Activated CD4-positive, alpha-beta T cell treated with anti-CD3 and anti-CD28 coated beads, Interleukin-2, amount 10 ng/mL, durations not matched to agents 24 days and 14 days (primary cell): ENCODE measurements around the gene PSMD2. TPM values are rescaled to one million over a fixed set of nuclear protein-coding genes. Genes with fewer than 3 reads are reported as not detected.
A peak's percentile ranks its signal among the peaks of the same experiment; 100 is the strongest.
"Not testable (repeated sequence)": the region's sequence is repeated elsewhere in the genome, so short reads cannot be mapped to it uniquely, and the experiment has no call there.

Source experiments
- DNase-seq: peaks from one replicate; pipeline ENCODE4 v3.0.0; 2022
- H3K27ac Mint-ChIP-seq: one replicate; pipeline ENCODE4 v1.8.0; 2022; ENCODE audit warnings: mild to moderate bottlenecking, mixed read lengths
- H3K27me3 Mint-ChIP-seq: one replicate; pipeline ENCODE4 v1.8.0; 2022; ENCODE audit warnings: mixed read lengths
- H3K36me3 Mint-ChIP-seq: one replicate; pipeline ENCODE4 v1.8.0; 2022; ENCODE audit warnings: low read depth, mild to moderate bottlenecking, mixed read lengths
- H3K4me1 Mint-ChIP-seq: one replicate; pipeline ENCODE4 v1.8.0; 2021; ENCODE audit warnings: mixed read lengths
- H3K4me3 Mint-ChIP-seq: one replicate; pipeline ENCODE4 v1.8.0; 2022; ENCODE audit warnings: mild to moderate bottlenecking, moderate library complexity, mixed read lengths
- H3K9me3 Mint-ChIP-seq: one replicate; pipeline ENCODE4 v1.8.0; 2021; ENCODE audit warnings: mixed read lengths
- intact Hi-C: fragments of 100-400 bp; cut with micrococcal nuclease; formaldehyde crosslinking; loops from one replicate; pipeline ENCODE4 v1.15.1; 2023
- total RNA-seq: library from RNA; stranded (reverse); gene quantifications from 2 replicates; pipeline ENCODE4 v1.2.3, GENCODE V29; 2022

PSMD2 gene
- total RNA-seq, 1 donor from 2014 or later = 283 TPM

DNA sequence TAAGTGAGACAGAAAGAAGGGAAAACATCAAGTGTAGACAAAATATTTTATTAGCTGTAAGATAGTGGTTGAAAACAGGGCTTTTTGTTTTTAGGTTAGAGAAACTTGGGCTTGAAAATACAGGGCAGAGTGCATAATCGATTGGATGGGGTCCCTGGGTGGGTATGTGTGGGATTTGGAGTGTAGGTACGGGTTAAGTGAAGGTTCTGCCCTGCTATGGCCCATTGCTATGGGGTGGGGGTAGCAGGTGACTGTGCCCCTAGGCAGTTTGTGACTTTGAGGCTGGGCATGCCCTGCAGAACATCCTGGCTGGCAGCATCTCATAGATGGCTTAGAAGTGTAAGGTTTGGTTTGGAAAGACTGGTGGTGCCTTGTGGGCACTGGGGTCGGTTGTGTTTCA, 34.7 kb downstream of the PSMD2 start:
- H3K9me3 Mint-ChIP-seq = no peaks in the 10 kb centered on the region
- DNase-seq = no peak
- peak overlapping the region; percentile 92 for H3K27ac Mint-ChIP-seq
- H3K4me3 Mint-ChIP-seq = peak overlapping the region; percentile 7
- H3K4me1 Mint-ChIP-seq = peaks cover 60% of the 10 kb centered on the region
- intact Hi-C loops = loop anchor here (2.0 kb wide), 1 partner anchor 35 kb away; the partner anchor contains the start of gene PSMD2
- no peaks in the 10 kb centered on the region for H3K27me3 Mint-ChIP-seq
- peaks cover 66% of the 10 kb centered on the region for H3K36me3 Mint-ChIP-seq

DNA sequence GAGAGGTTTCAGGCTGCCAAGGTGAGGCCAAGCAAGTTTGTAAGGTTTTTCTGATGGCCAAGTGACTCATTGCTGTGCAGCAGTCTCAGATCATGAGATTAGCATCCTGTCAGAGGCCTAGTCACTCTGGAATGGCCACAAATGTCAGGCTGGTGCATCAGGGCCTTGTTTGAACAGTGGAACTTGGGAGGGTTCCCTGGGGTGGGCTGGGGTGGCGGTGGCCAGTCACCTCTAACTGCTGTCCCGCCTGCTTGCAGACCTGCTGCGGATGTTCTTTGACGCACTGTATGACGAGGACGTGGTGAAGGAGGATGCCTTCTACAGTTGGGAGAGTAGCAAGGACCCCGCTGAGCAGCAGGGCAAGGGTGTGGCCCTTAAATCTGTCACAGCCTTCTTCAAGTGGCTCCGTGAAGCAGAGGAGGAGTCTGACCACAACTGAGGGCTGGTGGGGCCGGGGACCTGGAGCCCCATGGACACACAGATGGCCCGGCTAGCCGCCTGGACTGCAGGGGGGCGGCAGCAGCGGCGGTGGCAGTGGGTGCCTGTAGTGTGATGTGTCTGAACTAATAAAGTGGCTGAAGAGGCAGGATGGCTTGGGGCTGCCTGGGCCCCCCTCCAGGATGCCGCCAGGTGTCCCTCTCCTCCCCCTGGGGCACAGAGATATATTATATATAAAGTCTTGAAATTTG, 35.6 kb downstream of the PSMD2 start:
- peak overlapping the region; percentile 67 for H3K4me3 Mint-ChIP-seq
- peak overlapping the region; percentile 92 for H3K27ac Mint-ChIP-seq
- H3K4me1 Mint-ChIP-seq = peaks cover 57% of the 10 kb centered on the region
- H3K27me3 Mint-ChIP-seq = no peaks in the 10 kb centered on the region
- DNase-seq = peak; percentile 76
- H3K9me3 Mint-ChIP-seq = no peaks in the 10 kb centered on the region
- intact Hi-C loops = loop anchor here (1.0 to 2.0 kb wide), 2 partner anchors 29 to 36 kb away; partner anchors contain the start of gene PSMD2
- H3K36me3 Mint-ChIP-seq = peaks cover 57% of the 10 kb centered on the region

DNA sequence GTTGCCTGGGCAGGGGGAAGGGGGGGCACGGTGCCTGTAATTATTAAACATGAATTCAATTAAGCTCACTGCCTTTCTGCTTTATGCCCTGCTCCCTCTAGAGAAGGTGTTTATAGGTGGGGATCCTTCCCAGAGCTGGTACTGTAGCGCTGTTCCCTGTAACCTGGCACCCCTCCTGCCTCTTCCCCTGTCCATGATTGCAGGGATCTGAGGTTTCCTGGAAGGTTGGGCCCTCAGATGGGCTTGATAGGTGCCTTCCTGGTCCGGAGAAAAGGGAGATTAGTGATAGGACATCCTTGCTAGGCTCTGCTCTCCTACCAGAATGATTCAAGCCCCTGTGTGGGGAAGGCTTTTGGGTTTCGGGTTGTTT, 36.2 kb downstream of the PSMD2 start:
- H3K4me1 Mint-ChIP-seq = peaks cover 54% of the 10 kb centered on the region
- H3K4me3 Mint-ChIP-seq = peak overlapping the region; percentile 89
- no peaks in the 10 kb centered on the region for H3K9me3 Mint-ChIP-seq
- H3K36me3 Mint-ChIP-seq = peaks cover 53% of the 10 kb centered on the region
- peak overlapping the region; percentile 92 for H3K27ac Mint-ChIP-seq
- H3K27me3 Mint-ChIP-seq = no peaks in the 10 kb centered on the region
- DNase-seq = peak; percentile 62
- intact Hi-C loops = loop anchor here (1.0 to 2.0 kb wide), 2 partner anchors 28 to 36 kb away; partner anchors contain the start of gene PSMD2

DNA sequence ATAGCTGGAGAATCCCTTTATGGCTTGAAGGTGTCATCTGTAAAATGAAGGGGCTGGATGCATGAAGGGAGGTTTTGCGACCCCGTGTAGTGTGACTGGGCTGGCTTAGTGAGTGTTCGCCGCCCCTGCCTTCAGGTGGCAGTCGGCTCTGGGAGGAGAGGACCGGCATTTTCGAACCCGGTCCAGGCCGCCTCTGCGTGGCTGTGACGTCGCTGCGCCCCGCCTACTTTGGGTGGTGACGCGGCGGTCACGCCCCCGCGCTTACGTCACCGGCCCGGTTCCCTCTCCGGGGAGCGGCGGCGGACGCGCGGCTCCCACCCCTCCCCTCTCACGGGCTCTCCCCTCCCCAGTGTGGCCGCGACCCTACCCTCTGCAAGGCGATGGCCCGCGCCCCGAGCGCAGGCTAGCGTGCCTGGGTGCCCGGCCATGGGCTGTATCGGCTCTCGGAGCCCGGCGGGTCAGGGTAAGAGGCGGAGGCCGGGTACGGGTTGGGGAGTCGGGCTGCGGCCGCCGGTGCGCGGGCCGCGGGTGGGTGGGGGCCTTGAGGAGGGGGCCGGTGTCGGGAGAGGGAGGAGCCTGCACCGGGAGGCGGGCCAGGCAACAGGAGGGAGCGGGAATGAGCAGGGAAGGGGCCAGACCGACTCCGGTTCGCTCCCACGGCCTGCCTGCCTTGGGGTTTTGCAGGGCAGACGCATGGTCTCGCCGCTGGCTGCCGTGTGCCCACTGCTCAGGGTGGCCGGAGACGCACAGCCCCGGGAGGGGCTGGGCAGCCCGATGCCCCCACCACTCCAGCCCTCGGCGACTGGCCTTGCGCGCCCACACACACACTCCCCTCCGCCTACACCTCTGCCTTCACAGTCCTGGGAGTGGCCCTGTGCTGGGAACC, 36.9 kb downstream of the PSMD2 start:
- Mint-ChIP-seq H3K9me3 (no peaks in the 10 kb centered on the region), H3K27ac (peak overlapping the region; percentile 92), H3K36me3 (peaks cover 48% of the 10 kb centered on the region), H3K27me3 (no peaks in the 10 kb centered on the region), H3K4me3 (peak overlapping the region; percentile 89), H3K4me1 (peaks cover 58% of the 10 kb centered on the region)
- peak; percentile 98 for DNase-seq
- intact Hi-C loops = loop anchor here (1.0 to 2.0 kb wide), 3 partner anchors 22 to 37 kb away; partner anchors contain the start of genes EIF4G1 and PSMD2

DNA sequence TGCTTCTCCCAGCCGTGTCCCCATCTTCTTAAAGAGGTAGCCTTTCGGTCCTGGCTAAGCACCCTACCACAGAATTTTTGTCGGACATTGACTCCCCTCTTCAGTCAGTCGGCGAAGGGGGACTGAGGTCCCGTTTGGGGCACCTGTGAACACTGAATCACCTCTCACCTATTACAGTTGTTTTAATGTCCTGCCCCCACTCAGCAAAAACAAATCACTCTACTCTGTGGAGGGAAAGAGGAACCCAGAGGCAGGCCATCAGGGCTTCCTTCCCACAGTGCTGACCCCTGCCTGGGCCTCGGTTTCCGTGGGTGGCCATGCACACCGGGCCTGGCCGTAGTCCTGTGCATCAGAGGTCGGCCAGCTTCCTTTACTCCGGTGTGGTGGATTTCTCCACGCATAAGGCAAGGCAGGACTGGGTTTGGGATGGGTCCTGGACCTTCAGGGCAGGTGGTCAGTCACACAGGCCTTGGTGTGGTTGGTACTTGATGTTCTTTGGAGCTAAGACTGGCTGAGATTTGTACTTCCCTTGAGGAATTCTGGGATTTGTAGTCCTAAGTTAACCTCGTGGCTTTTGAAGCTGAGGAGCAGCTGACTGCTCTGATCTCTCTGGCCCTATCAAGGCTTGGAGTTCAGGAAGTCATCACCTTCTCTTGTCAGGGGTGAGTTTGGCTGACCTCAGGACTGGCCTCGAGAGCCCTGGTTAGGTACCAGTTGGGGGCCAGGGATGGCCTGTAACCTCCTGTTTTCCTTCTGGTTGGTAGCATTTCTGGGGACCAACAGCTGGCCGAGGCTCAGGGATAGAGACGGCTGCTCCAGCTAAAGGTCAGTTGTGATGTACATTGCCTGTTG, 37.7 kb downstream of the PSMD2 start:
- H3K9me3 Mint-ChIP-seq = no peaks in the 10 kb centered on the region
- DNase-seq = peak; percentile 63
- intact Hi-C loops = loop anchor here (1.0 kb wide), 1 partner anchor 22 kb away; the partner anchor contains the start of gene EIF4G1
- peak overlapping the region; percentile 89 for H3K4me3 Mint-ChIP-seq
- H3K4me1 Mint-ChIP-seq = peaks cover 63% of the 10 kb centered on the region
- H3K36me3 Mint-ChIP-seq = peaks cover 39% of the 10 kb centered on the region
- peak overlapping the region; percentile 86 for H3K27ac Mint-ChIP-seq
- no peaks in the 10 kb centered on the region for H3K27me3 Mint-ChIP-seq

DNA sequence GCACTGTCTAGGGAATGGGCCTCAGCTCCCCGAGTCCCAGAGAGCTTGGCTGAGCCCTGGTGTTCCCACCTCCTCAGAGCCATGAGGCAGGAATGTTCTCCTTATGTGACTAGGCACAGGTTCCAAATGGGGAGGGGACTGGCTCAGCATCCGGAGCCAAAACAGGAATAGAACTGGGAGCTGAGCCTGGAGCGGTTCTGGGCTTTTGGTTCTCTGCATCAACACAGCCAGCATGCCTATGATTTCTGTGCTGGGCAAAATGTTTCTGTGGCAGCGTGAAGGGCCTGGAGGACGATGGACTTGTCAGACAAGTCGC, 38.3 kb downstream of the PSMD2 start, which contains the start of gene FAM131A:
Gene FAM131A, plus strand, starts transcription at position 202 of the 316 bp plus-strand sequence. Its CDS starts 31 bp downstream, at position 233.
- Mint-ChIP-seq H3K4me1 (peaks cover 61% of the 10 kb centered on the region), H3K27me3 (no peaks in the 10 kb centered on the region), H3K36me3 (peaks cover 33% of the 10 kb centered on the region), H3K4me3 (peak within 1 kb of the TSS; percentile 89), H3K27ac (peak within 1 kb of the TSS; percentile 86), H3K9me3 (no peaks in the 10 kb centered on the region)
- DNase-seq = no peak
- intact Hi-C loops = no loop called here

DNA sequence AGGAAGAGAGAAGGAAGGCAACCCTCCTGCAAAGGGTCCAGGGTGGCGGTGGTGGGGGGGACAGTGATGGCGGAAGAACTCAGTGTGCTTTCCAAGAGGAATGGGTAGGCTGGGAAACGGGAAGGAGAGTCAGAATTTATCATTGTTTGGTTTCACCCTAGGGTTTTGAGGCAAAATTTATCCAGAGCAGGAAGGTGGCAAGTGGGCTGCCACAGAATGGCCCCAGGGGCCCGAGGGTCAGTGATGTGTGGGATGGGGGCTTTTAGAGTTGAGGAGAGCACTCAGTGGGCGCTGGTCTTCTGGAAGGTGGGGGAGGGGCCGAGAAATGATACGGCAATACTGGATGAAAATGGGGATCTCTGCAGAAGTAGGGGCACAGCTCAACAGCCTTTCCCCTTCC, 38.9 kb downstream of the PSMD2 start:
- H3K9me3 Mint-ChIP-seq = no peaks in the 10 kb centered on the region
- peaks cover 55% of the 10 kb centered on the region for H3K4me1 Mint-ChIP-seq
- no peaks in the 10 kb centered on the region for H3K27me3 Mint-ChIP-seq
- peak overlapping the region; percentile 23 for H3K4me3 Mint-ChIP-seq
- DNase-seq = no peak
- peaks cover 30% of the 10 kb centered on the region for H3K36me3 Mint-ChIP-seq
- no peak overlapping the region for H3K27ac Mint-ChIP-seq
- intact Hi-C loops = no loop called here

DNA sequence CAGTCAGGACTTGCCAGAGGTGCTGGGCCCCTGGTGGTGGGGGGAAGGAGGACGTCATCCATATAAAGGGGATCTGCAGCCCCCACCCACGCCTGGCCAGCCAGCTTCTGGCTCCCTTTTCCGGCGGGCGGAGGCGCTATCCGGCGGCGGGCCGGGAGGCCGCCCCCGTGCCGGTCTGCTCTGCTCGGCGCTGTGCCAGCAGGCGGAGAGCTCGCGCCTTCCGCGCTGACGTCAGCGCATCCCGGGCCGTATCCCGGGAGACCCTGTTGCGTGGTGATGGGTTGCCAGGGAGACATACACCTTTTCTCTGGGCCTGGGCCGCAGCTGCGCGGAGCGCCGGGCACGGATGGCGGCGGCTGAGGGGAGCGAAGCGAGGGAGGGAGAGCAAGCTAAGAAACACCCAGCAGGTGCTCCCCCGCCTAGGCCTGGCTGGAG, 39.5 kb downstream of the PSMD2 start:
- no peak overlapping the region for H3K27ac Mint-ChIP-seq
- intact Hi-C loops = no loop called here
- no peaks in the 10 kb centered on the region for H3K9me3 Mint-ChIP-seq
- H3K36me3 Mint-ChIP-seq = peaks cover 26% of the 10 kb centered on the region
- H3K4me1 Mint-ChIP-seq = peaks cover 49% of the 10 kb centered on the region
- DNase-seq = peak; percentile 64
- peak overlapping the region; percentile 23 for H3K4me3 Mint-ChIP-seq
- H3K27me3 Mint-ChIP-seq = no peaks in the 10 kb centered on the region

DNA sequence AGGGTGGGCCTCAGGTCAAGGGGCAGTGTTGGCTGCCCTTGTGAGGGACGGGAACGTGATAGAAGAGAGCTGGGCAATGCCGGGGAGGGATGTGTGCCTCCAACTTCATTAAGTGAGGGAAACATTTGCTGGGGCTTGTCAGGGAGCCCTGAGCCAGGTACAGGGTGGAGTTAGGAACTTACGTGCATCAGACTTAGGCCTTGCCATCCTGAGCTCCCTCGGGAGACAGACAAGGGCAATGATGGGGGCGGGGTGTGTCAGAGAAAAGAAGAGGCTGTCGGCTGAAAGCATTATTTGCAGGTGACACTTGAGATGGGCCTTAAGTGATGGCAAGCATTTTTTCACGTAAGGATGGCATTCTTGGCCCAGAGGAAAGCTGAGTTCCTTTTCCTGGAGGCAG, 40.0 kb downstream of the PSMD2 start:
- Mint-ChIP-seq H3K27ac (no peak overlapping the region), H3K27me3 (no peaks in the 10 kb centered on the region), H3K4me1 (peaks cover 44% of the 10 kb centered on the region), H3K36me3 (peaks cover 21% of the 10 kb centered on the region), H3K9me3 (no peaks in the 10 kb centered on the region), H3K4me3 (no peak overlapping the region)
- no peak for DNase-seq
- intact Hi-C loops = no loop called here

DNA sequence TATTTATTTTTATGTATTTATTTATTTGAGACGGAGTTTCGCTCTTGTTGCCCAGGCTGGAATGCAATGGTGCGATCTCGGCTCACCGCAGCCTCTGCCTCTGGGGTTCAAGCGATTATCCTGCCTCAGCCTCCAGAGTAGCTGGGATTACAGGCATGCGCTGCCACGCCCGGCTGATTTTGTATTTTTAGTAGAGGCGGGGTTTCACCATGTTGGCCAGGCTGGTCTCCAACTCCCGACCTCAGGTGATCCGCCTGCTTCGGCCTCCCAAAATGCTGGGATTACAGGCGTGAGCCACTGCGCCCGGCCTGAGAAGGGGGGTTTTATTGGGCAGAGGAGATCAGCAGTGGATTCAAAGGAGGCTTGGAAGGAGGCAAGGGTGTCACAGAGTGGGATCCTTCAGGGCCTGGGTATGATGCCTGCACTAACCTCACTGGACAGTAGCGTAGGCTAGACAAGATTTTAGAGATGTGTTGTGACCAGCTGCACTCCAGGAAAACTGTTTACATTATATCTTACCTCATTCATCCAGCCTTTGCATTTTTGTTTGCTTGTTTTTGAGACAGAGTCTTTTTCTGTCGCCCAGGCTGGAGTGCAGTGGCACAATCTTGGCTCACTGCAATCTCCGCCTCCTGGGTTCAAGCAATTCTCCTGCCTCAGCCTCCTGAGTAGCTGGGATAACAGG, 40.6 kb downstream of the PSMD2 start:
- Mint-ChIP-seq H3K4me1 (peaks cover 38% of the 10 kb centered on the region), H3K36me3 (peaks cover 15% of the 10 kb centered on the region)
- H3K4me3 Mint-ChIP-seq, H3K27ac Mint-ChIP-seq, H3K9me3 Mint-ChIP-seq, intact Hi-C loops, DNase-seq, H3K27me3 Mint-ChIP-seq: not testable (repeated sequence)

DNA sequence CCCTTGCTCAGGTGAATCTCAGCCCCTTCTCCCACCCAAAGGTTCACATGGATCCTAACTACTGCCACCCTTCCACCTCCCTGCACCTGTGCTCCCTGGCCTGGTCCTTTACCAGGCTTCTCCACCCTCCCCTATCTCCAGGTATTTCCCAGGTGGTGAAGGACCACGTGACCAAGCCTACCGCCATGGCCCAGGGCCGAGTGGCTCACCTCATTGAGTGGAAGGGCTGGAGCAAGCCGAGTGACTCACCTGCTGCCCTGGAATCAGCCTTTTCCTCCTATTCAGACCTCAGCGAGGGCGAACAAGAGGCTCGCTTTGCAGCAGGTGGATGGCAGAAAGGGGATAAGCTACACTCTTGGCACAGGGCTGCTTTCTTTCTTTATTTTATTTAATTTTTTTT, 42.9 kb downstream of the PSMD2 start:
- H3K4me3 Mint-ChIP-seq = no peak overlapping the region
- DNase-seq = no peak
- H3K4me1 Mint-ChIP-seq = peaks cover 26% of the 10 kb centered on the region
- intact Hi-C loops = no loop called here
- H3K27ac Mint-ChIP-seq = no peak overlapping the region
- no peaks in the 10 kb centered on the region for H3K9me3 Mint-ChIP-seq
- H3K36me3 Mint-ChIP-seq = peaks cover 7% of the 10 kb centered on the region
- no peaks in the 10 kb centered on the region for H3K27me3 Mint-ChIP-seq

DNA sequence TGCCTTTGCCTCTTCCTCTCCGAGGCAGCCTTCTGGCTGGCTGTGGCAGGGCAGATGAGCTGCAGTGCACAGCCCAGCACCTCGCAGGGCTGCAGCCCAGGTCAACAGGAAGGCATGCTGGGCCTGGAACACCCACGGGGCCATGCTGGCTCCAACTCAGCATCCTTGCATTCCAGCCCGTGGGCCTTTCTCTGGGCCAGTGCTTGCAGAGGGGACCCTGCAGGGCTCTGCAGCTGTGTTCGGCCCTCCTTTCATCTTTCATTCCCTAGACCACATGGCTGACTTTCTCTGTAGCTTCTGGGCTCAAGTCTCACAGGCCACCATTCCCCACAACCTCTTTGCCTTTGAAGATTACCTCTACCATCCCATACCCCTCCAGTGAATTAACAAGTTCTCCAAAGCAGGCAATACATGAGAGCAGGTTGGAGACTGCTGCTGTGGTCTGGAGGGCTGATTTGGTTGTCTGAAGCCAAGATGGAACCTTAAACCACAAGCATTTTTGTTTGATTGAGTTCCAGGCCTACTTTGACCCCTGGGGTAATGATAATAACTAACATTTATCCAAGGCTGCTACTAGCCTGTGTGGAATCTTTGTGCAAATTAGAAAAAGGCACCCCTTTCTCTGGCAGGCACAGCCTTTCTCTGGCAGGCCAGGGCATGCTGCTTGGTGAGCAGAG, 44.3 kb downstream of the PSMD2 start:
- intact Hi-C loops = no loop called here
- Mint-ChIP-seq H3K4me3 (no peak overlapping the region), H3K4me1 (peaks cover 18% of the 10 kb centered on the region), H3K27me3 (no peaks in the 10 kb centered on the region), H3K27ac (no peak overlapping the region), H3K9me3 (no peaks in the 10 kb centered on the region), H3K36me3 (peaks cover 6% of the 10 kb centered on the region)
- no peak for DNase-seq
